ENCODE measurements around the gene LRP5.
"Not testable (repeated sequence)": the region's sequence is repeated elsewhere in the genome, so short reads cannot be mapped to it uniquely, and the experiment has no call there.

The LRP5 gene

GRCh38 chr11:68388595-68389198 is 76.3 kb downstream of the LRP5 start:
- Mint-ChIP-seq H3K27me3 (no peaks in the 10 kb centered on the region), H3K4me3 (no peak overlapping the region), H3K9me3 (no peaks in the 10 kb centered on the region), H3K4me1 (peaks cover 4% of the 10 kb centered on the region), H3K27ac (no peak overlapping the region)
- DNase-seq, result no peak
- ATAC-seq, result no peak

GRCh38 chr11:68390315-68390714 is 77.9 kb downstream of the LRP5 start:
- Mint-ChIP-seq H3K4me1 (no peaks in the 10 kb centered on the region), H3K27ac (no peak overlapping the region), H3K4me3 (no peak overlapping the region), H3K9me3 (no peaks in the 10 kb centered on the region), H3K27me3 (no peaks in the 10 kb centered on the region)
- no peak for ATAC-seq
- DNase-seq, result no peak

GRCh38 chr11:68392822-68393221 is 80.4 kb downstream of the LRP5 start:
- H3K4me3 Mint-ChIP-seq, result no peak overlapping the region
- no peak overlapping the region for H3K27ac Mint-ChIP-seq
- no peaks in the 10 kb centered on the region for H3K27me3 Mint-ChIP-seq
- H3K9me3 Mint-ChIP-seq, result no peaks in the 10 kb centered on the region
- no peaks in the 10 kb centered on the region for H3K4me1 Mint-ChIP-seq
- no peak for ATAC-seq
- DNase-seq, result no peak

- H3K4me1 Mint-ChIP-seq, result no peaks in the 10 kb centered on the region
- no peak overlapping the region for H3K27ac Mint-ChIP-seq
- ATAC-seq (no peak), DNase-seq (no peak)
- H3K27me3 Mint-ChIP-seq, result no peaks in the 10 kb centered on the region
- no peaks in the 10 kb centered on the region for H3K9me3 Mint-ChIP-seq
- no peak overlapping the region for H3K4me3 Mint-ChIP-seq
These were observed 84.1 kb downstream of the LRP5 start for GRCh38 chr11:68396516-68396915.

GRCh38 chr11:68397256-68397655 is 84.9 kb downstream of the LRP5 start:
- Mint-ChIP-seq H3K4me3 (no peak overlapping the region), H3K4me1 (no peaks in the 10 kb centered on the region), H3K27me3 (no peaks in the 10 kb centered on the region), H3K27ac (peak overlapping the region in 1 of 2 donors; percentile 54), H3K9me3 (no peaks in the 10 kb centered on the region)
- ATAC-seq (no peak), DNase-seq (no peak)

GRCh38 chr11:68398995-68399851 is 86.8 kb downstream of the LRP5 start:
- Mint-ChIP-seq H3K27ac (no peak overlapping the region), H3K4me3 (no peak overlapping the region), H3K9me3 (no peaks in the 10 kb centered on the region), H3K27me3 (no peaks in the 10 kb centered on the region), H3K4me1 (no peaks in the 10 kb centered on the region)
- DNase-seq (no peak), ATAC-seq (no peak)

- Mint-ChIP-seq H3K4me1 (no peaks in the 10 kb centered on the region), H3K27ac (no peak overlapping the region), H3K27me3 (no peaks in the 10 kb centered on the region), H3K4me3 (no peak overlapping the region), H3K9me3 (no peaks in the 10 kb centered on the region)
- DNase-seq (no peak), ATAC-seq (no peak)
These were observed 87.5 kb downstream of the LRP5 start for GRCh38 chr11:68399916-68400315.

GRCh38 chr11:68400584-68400983 is 88.2 kb downstream of the LRP5 start:
- H3K27ac Mint-ChIP-seq, DNase-seq, H3K4me1 Mint-ChIP-seq, H3K4me3 Mint-ChIP-seq, H3K27me3 Mint-ChIP-seq, H3K9me3 Mint-ChIP-seq, ATAC-seq: not testable (repeated sequence)

- Mint-ChIP-seq H3K4me3 (no peak overlapping the region), H3K9me3 (no peaks in the 10 kb centered on the region), H3K27me3 (no peaks in the 10 kb centered on the region), H3K4me1 (no peaks in the 10 kb centered on the region), H3K27ac (no peak overlapping the region)
- ATAC-seq, result no peak
- no peak for DNase-seq
These were observed 89.5 kb downstream of the LRP5 start for GRCh38 chr11:68401856-68402255.

- H3K9me3 Mint-ChIP-seq, result no peaks in the 10 kb centered on the region
- no peak overlapping the region for H3K4me3 Mint-ChIP-seq
- no peak overlapping the region for H3K27ac Mint-ChIP-seq
- H3K27me3 Mint-ChIP-seq, result no peaks in the 10 kb centered on the region
- H3K4me1 Mint-ChIP-seq, result no peaks in the 10 kb centered on the region
- DNase-seq (no peak), ATAC-seq (no peak)
These were observed 90.1 kb downstream of the LRP5 start for GRCh38 chr11:68402355-68403031.

GRCh38 chr11:68403424-68403823 is 91.0 kb downstream of the LRP5 start:
- no peaks in the 10 kb centered on the region for H3K27me3 Mint-ChIP-seq
- H3K27ac Mint-ChIP-seq, result no peak overlapping the region

GRCh38 chr11:68403831-68404230 is 91.4 kb downstream of the LRP5 start:
- Mint-ChIP-seq H3K9me3 (no peaks in the 10 kb centered on the region), H3K4me3 (no peak overlapping the region), H3K27me3 (no peaks in the 10 kb centered on the region), H3K27ac (no peak overlapping the region), H3K4me1 (no peaks in the 10 kb centered on the region)
- ATAC-seq, result no peak
- no peak for DNase-seq

More at GRCh38 chr11:68403424-68403823, 91.0 kb downstream of the LRP5 start:
- ATAC-seq, result no peak
- Mint-ChIP-seq H3K4me1 (no peaks in the 10 kb centered on the region), H3K9me3 (no peaks in the 10 kb centered on the region), H3K4me3 (no peak overlapping the region)
- DNase-seq, result no peak

- Mint-ChIP-seq H3K4me3 (no peak overlapping the region), H3K9me3 (no peaks in the 10 kb centered on the region), H3K27me3 (no peaks in the 10 kb centered on the region), H3K4me1 (no peaks in the 10 kb centered on the region), H3K27ac (peak overlapping the region in 1 of 2 donors; percentile 61)
- DNase-seq (no peak), ATAC-seq (no peak)
These were observed 94.2 kb downstream of the LRP5 start for GRCh38 chr11:68406324-68407313.

GRCh38 chr11:68408512-68408911 is 96.1 kb downstream of the LRP5 start:
- DNase-seq, result no peak
- Mint-ChIP-seq H3K4me3 (no peak overlapping the region), H3K27ac (no peak overlapping the region), H3K9me3 (no peaks in the 10 kb centered on the region), H3K4me1 (no peaks in the 10 kb centered on the region), H3K27me3 (no peaks in the 10 kb centered on the region)
- ATAC-seq, result no peak

GRCh38 chr11:68409748-68410344 is 97.5 kb downstream of the LRP5 start:
- no peak for ATAC-seq
- no peak overlapping the region for H3K27ac Mint-ChIP-seq
- no peak overlapping the region for H3K4me3 Mint-ChIP-seq
- no peaks in the 10 kb centered on the region for H3K4me1 Mint-ChIP-seq
- H3K9me3 Mint-ChIP-seq, result no peaks in the 10 kb centered on the region
- DNase-seq, result no peak
- H3K27me3 Mint-ChIP-seq, result no peaks in the 10 kb centered on the region
